HepG2 (cell line): ENCODE data around the gene DNLZ. TPM values are rescaled to one million over a fixed set of nuclear protein-coding genes. Genes with fewer than 3 reads are reported as not detected.

Experiments used
- ATAC-seq: fragments of 200-7000 bp; cut with Tn5 transposase; 3 replicates; pipeline ENCODE4 v1.9.1; 2020; ENCODE audit warnings: mild to moderate bottlenecking, moderate library complexity
- BruUV-seq: library from RNA; stranded (reverse); fragments of 400-500 nt; replicated peaks from 2 replicates; lab custom pipeline; 2021; lab: Mats Ljungman, UMichigan
- CTCF ChIA-PET: fragments of 300-600 bp; formaldehyde crosslinking; extraction: SDS; loops from one replicate; lab custom pipeline; 2021; ENCODE audit warnings: low total read pairs, inconsistent platforms, low intra/inter-chr PET ratio; lab: Yijun Ruan, JAX
- POLR2A ChIA-PET: fragments of 350-600 bp; sonication (Branson Sonifier 250); formaldehyde crosslinking; loops from one replicate; lab custom pipeline; 2020; ENCODE audit warnings: antibody characterized with exemption, inconsistent platforms; lab: Yijun Ruan, JAX
- DNase-seq: peaks from one replicate; pipeline ENCODE4 v3.0.0-alpha.2; 2015; ENCODE audit warnings: low spot score
- FAIRE-seq: peaks from 3 replicates; lab custom pipeline; 2011; peaks lifted over from hg19 to GRCh38; lab: Jason Lieb, UNC
- H2AFZ ChIP-seq: one replicate; pipeline ENCODE4 v1.6.1; 2011; ENCODE audit warnings: low read length, inconsistent platforms
- H3K27ac ChIP-seq: fragments of 300-600 bp; 3 replicates; pipeline ENCODE4 v1.8.0; 2011; ENCODE audit warnings: mixed run types, mild to moderate bottlenecking, mixed read lengths, low read length, inconsistent platforms; ENCODE audit not compliant: insufficient read depth; ENCODE audit errors: extremely low read length
- H3K27me3 ChIP-seq, 2 experiments: fragments of 200-600 bp in 1 of 2; 2 replicates in 1 of 2; 3 replicates in 1 of 2; pipeline versions ENCODE4 v1.6.0 to v1.8.0; 2011; ENCODE audit warnings: low read length in 2 of 2, mild to moderate bottlenecking in 2 of 2, moderate library complexity in 2 of 2, inconsistent platforms in 1 of 2; ENCODE audit not compliant: insufficient read depth in 2 of 2, control insufficient read depth in 1 of 2
- H3K36me3 ChIP-seq, 2 experiments: fragments of 200-600 bp in 1 of 2; replicated peaks in 1 of 2; 2 replicates in 1 of 2; 3 replicates in 1 of 2; pipeline versions ENCODE4 v1.5.1 to v1.8.0; 2011; ENCODE audit warnings: low read length in 2 of 2, inconsistent platforms in 1 of 2; ENCODE audit not compliant: insufficient read depth in 2 of 2, control insufficient read depth in 1 of 2
- H3K4me1 ChIP-seq: 2 replicates; pipeline ENCODE4 v1.5.1; 2012; ENCODE audit warnings: low read length, inconsistent platforms; ENCODE audit not compliant: insufficient read depth
- H3K4me2 ChIP-seq: 2 replicates; pipeline ENCODE4 v1.6.0; 2011; ENCODE audit warnings: low read depth, low read length, inconsistent platforms
- H3K4me3 ChIP-seq, 3 experiments: fragments of 200-600 bp in 1 of 3; sonication (generic), shearing (Covaris generic) in 1 of 3; replicated peaks in 1 of 3; 2 replicates each; pipeline ENCODE4 v1.5.1; 2011 to 2016; ENCODE audit warnings: low read length in 3 of 3, inconsistent platforms in 2 of 3, low read depth in 2 of 3, mild to moderate bottlenecking in 2 of 3, control low read depth in 1 of 3, mixed read lengths in 1 of 3; ENCODE audit not compliant: insufficient read depth in 1 of 3
- H3K79me2 ChIP-seq: one replicate; pipeline ENCODE4 v1.6.1; 2011; ENCODE audit warnings: low read length, inconsistent platforms; ENCODE audit not compliant: insufficient read depth
- H3K9ac ChIP-seq: 2 replicates; pipeline ENCODE4 v1.6.0; 2011; ENCODE audit warnings: mild to moderate bottlenecking, low read depth, low read length, inconsistent platforms; ENCODE audit not compliant: insufficient read depth
- H3K9me3 ChIP-seq: 2 replicates; pipeline ENCODE4 v1.5.1; 2012; ENCODE audit warnings: mild to moderate bottlenecking, low read length
- H4K20me1 ChIP-seq: 2 replicates; pipeline ENCODE4 v1.6.0; 2011; ENCODE audit warnings: inconsistent platforms, mild to moderate bottlenecking, low read length, moderate library complexity; ENCODE audit not compliant: insufficient read depth
- AGO2 ChIP-seq: fragments of 200-400 bp; formaldehyde crosslinking; optimal IDR thresholded peaks from 2 replicates; pipeline ENCODE3; 2017; ENCODE audit warnings: mild to moderate bottlenecking, low read depth, low read length, moderate library complexity
- RBFOX2 ChIP-seq: fragments of 200-400 bp; formaldehyde crosslinking; IDR thresholded peaks from 2 replicates; pipeline ENCODE4 v1.6.1; 2017; ENCODE audit warnings: low read depth, mild to moderate bottlenecking, low read length
- ZBTB1 ChIP-seq: sonication (generic); formaldehyde crosslinking; IDR thresholded peaks from 2 replicates; pipeline ENCODE4 v1.4.0; 2020; ENCODE audit warnings: missing genetic modification reagents, borderline replicate concordance
- ZNF552 ChIP-seq: sonication (generic); formaldehyde crosslinking; IDR thresholded peaks from 2 replicates; pipeline ENCODE4 v1.9.0; 2022; ENCODE audit warnings: missing genetic modification reagents, mild to moderate bottlenecking, borderline replicate concordance
- ZNF773 ChIP-seq: sonication (generic); formaldehyde crosslinking; IDR thresholded peaks from 2 replicates; pipeline ENCODE4 v1.4.0; 2020; ENCODE audit warnings: missing genetic modification reagents, borderline replicate concordance
- WGBS: methylation state at CpG from one replicate; pipeline ENCODE4 v1.1.6; 2017; ENCODE audit warnings: low lambda C conversion rate; 5-methylcytosine and 5-hydroxymethylcytosine counted together
- in situ Hi-C: cut with HindIII; loops from 2 replicates; pipeline ENCODE4 v1.10.0; 2017; ENCODE audit warnings: low pct_unique_long_range_greater_than_20kb; ENCODE audit not compliant: extremely low pct_ligation_motif_present
- intact Hi-C: fragments of 100-400 bp; cut with micrococcal nuclease; formaldehyde crosslinking; loops from one replicate; pipeline ENCODE4 v1.10.0; 2022; ENCODE audit not compliant: unreplicated experiment
- polyA plus RNA-seq, 8 experiments: library from polyadenylated mRNA; depleted of rRNA in 3 of 8; stranded (reverse) in 7 of 8; unstranded in 1 of 8; fragments of >200 nt; fragmentation: Illumina TruSeq in 4 of 8; extraction: Trizol in 4 of 8; gene quantifications; 2 replicates each; pipeline versions ENCODE4 v1.2.1 to v1.2.3, GENCODE V29; 2011 to 2016; ENCODE audit warnings: low read depth in 4 of 8, missing spikeins in 1 of 8, mixed read lengths in 1 of 8; ENCODE audit not compliant: insufficient read depth in 1 of 8
- total RNA-seq, 5 experiments: library from RNA; depleted of rRNA; stranded (reverse); fragments of >200 nt; fragmentation: Illumina TruSeq; extraction: Trizol; gene quantifications; 2 replicates each; pipeline ENCODE4 v1.2.3, GENCODE V29; 2016; ENCODE audit warnings: low read depth in 1 of 5

The DNLZ gene
- total and polyA plus RNA-seq, 2 of the 13 experiments (the other 11 are each of a cell fraction or from before 2014, with no cell fraction given), result 3.4 to 8.0 TPM

DNA sequence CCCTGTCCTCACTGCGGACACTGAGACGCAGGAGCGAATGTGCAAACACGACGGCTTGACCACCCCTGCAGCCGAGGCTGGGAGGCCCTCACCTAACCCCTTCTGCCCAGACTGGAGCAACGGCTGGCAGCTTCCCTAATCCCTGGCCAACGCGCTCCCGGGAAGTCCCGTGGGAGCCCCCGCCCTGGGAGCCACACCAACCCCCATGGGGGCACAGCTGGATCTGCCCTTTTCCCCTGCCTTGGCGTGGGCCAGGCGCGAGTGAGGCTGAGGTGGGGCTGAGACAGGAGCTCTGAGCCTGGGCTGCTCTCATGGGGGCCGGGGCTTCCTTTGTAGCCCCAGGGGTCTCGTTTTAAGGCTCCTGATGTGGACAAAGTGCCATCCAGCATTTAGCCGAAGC is 4.6 kb upstream of the DNLZ start:
- DNase-seq (no peak), FAIRE-seq (no peak), ATAC-seq (no peak)
- no peak for TF ChIP-seq ZNF552 (CRISPR knock-in tag)
- peak; percentile 38 for TF ChIP-seq AGO2
- no peak for TF ChIP-seq ZNF773 (CRISPR knock-in tag)
- H3K27me3 ChIP-seq, result no peaks in the 10 kb centered on the region; a peak in 1 of 5 replicates
- H2AFZ ChIP-seq, result no peak overlapping the region
- intact Hi-C loops, result no loop called here
- BruUV-seq, result no TSS peak
- H3K4me2 ChIP-seq, result no peak overlapping the region
- H4K20me1 ChIP-seq, result no peaks in the 10 kb centered on the region
- 100% methylated on average over 6 of the region's 18 CpGs for WGBS
- H3K9ac ChIP-seq, result no peak overlapping the region
- in situ Hi-C loops, result no loop called here
- H3K4me1 ChIP-seq, result peaks cover 26% of the 10 kb centered on the region
- H3K4me3 ChIP-seq, result no peak overlapping the region
- H3K27ac ChIP-seq, result no peak overlapping the region
- H3K79me2 ChIP-seq, result no peaks in the 10 kb centered on the region
- ChIA-PET POLR2A (no interaction called here), CTCF (no interaction called here)
- no peaks in the 10 kb centered on the region for H3K9me3 ChIP-seq
- H3K36me3 ChIP-seq, result peaks cover 0 to 2% of the 10 kb centered on the region in 2 experiments; a peak in 1 of 5 replicates

DNA sequence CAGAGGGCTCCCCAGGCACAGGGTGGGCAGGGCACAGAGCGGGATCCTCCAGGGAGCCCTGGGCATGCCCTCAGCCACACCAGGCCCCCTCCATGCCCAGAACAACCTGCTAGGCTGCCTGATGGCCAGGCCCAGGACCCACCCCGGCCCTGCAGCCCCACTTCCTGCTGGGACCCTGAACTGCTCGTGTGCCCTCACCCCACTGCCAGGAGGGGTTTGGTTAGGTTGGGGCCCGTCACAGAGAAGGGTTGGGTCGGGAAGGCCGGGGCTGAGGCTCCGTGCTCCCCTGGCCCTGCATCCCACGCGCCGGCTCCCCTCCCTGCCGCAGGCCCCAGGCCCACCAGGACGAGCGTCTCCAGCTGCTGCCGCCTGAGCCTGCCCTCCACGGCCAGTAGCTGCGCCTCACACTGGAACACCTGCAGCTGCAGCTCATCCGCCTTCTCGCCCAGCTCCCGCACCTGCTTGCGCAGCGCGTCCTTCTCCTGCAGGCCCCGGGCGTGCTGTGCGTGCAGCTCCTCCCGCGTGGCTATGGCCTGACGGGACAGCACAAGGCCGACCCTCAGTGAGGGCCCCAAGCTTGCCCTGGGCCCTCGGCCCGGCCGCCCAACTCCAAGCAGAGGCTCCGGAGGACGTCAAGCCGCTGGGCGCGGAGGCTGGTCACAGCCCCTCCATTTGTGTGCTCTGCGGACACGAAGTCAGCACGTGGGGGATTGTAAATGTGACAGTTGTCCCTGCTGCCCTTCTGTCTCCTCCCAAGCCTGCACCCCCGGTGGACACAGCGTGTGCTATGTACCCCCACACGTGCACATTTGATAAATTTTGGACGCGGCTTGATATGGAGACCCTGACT is 4.0 kb upstream of the DNLZ start:
- TF ChIP-seq ZBTB1 (CRISPR knock-in tag) (no peak), RBFOX2 (peak; percentile 49; the same call in 1 of the 2 replicates), AGO2 (peak; percentile 56)
- Histone ChIP-seq H3K27me3 (no peaks in the 10 kb centered on the region), H2AFZ (no peak overlapping the region), H3K9me3 (no peaks in the 10 kb centered on the region), H3K79me2 (no peaks in the 10 kb centered on the region), H4K20me1 (no peaks in the 10 kb centered on the region), H3K36me3 (peaks cover 0 to 2% of the 10 kb centered on the region in 2 experiments; a peak in 1 of 5 replicates), H3K27ac (no peak overlapping the region), H3K4me3 (no peak overlapping the region), H3K4me1 (peaks cover 31% of the 10 kb centered on the region), H3K4me2 (no peak overlapping the region), H3K9ac (no peak overlapping the region)
- no TSS peak for BruUV-seq
- intact Hi-C loops (no loop called here), in situ Hi-C loops (no loop called here)
- FAIRE-seq (no peak), DNase-seq (no peak), ATAC-seq (no peak)
- 94% methylated on average over 21 of the region's 45 CpGs for WGBS
- POLR2A ChIA-PET, result interaction anchor here (1.1 to 1.7 kb wide), 2 partner anchors 9 to 21 kb away, joined by 3 to 8 read pairs; no protein-coding TSS in a partner anchor
- CTCF ChIA-PET, result no interaction called here
